ENCODE results near the gene SLX4.

SLX4 gene

DNA sequence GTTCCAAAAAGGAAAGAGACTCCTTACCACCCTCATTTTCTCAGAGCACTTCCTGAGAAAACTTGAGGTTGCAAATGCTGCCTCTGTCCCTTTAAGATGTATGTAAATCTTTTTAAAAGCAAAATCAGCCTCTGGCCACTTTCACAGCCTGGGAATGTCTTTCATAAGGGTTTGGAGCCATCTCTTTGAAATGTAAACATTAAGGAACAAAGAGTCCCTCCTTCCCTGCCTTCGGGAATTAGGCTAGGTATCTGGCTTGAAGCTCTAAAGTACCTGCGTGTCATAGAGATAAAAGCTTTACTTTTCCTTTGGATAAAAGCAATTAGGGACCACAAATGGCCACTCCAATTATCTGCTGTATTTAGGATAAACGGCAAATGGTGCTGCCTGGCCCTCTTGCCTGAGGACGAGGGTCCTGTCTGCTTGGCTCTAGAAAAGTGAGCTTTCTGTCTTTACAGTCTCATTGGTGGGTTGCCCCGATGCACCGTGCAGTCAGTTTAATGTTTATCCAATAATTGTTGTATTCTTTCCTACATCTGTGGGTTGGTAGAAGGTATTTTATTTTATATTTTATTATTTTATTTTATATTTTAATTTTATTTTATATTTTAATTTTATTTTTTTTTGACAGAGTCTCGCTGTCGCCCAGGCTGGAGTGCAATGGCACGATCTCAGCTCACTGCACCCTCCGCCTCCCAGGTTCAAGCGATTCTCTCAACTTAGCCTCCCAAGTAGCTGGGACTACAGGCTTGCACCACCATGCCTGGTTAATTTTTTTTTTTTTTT lies 58.1 kb downstream of the SLX4 start:
- no peak for DNase-seq (ENCODE audit: low read depth in 2 of 2)

DNA sequence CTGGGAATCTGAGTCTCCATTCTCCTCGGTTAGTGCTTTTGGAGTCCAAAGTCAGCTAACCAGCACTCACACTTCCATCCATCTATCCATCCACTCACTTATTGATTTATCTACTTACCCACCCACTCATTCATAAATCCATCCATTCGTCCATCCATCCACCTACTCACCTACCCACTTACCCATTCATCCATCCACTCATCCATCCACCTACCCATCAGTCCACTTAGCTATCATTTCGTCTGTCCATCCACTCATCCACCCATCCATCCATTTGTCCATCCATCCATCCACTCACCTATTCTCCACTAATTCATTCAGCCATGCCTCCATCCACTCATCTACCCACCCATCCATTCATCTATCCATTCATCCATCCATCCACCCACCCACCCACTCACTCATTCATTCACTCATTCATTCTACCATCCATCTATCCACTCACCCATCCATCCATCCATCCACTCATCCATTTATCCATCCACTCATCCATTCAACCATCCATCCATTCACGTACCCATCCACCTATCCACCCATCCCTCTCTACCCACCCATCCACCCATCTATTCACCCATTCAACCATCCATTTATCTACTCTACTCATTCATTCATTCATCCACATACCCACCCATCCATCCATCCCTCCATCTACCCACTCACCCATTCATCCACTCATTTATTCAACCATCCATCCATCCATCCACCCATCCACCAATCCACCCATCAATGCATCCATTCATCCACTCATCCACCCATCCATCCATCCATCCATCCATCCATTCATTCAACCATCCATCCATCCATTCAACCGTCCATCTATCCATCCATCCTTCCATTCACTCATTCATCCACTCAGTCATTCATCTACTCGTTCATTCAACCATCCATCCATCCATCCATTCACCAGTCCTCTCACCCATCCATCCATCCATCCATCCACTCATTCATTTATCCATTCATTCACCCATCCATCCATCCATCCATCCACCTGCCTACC lies 60.3 kb downstream of the SLX4 start:
- no peak for DNase-seq (ENCODE audit: low read depth in 2 of 2)

DNA sequence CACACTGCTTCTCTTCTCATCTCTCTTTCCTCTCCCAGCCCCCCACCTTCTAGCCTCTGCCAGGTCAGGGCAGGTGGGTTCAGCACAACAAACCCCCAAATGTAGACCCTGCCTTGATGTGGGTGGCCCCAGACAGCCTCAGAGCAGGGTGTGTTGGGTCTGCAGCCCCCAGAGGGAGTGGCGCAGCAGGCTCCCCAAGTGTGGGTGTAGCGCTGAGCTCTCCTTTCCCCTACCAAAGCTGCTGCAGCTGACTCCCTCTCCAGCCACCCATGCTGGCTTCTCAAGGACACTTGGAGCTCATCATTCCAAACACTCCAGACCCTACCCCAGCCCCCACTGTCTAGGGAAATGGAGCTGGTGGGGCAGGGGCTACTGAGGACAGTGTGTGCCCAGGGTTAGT lies 61.5 kb downstream of the SLX4 start:
- DNase-seq (ENCODE audit: low read depth in 2 of 2): no peak

DNA sequence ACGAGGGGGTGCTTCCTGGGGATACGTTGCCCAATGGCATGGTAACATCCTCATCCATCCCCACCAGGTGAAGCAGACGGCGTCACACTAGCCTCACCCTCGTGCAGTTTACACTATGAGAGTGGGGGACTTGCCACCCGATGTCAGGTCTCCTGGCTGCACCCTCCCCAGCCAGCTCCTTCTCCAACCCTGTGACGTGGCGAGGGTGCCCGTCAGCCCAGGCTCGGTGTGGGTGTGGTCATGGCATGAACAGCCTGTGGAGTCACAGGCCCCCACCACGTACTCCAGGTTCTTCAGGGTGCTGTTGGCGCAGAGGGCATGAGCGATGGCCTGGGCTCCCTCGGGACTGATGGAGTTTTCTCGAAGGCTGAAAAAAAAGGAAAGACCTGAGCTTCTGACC lies 62.5 kb downstream of the SLX4 start:
- DNase-seq (ENCODE audit: low read depth in 2 of 2): no peak

DNA sequence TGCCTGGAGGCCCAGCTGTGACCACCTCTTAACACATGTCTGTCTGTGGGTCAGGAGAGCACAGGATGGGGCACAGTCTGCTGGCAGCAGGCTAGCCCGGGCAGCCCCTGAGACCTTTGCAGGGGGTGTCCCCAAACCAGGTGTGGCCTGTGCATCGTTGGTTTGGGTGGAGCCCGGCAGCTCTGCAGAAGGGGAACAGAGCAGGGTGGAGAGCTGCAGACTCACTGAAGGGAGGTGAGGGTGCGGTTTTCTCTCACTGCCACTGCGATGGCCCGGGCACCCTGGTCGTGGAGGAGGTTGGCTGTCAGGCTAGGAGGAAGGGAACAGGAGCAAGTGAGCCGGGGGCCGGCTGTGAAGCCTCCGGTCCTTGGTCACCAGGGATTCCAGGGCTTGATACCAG lies 63.0 kb downstream of the SLX4 start:
- no peak for DNase-seq (ENCODE audit: low read depth in 2 of 2)

DNA sequence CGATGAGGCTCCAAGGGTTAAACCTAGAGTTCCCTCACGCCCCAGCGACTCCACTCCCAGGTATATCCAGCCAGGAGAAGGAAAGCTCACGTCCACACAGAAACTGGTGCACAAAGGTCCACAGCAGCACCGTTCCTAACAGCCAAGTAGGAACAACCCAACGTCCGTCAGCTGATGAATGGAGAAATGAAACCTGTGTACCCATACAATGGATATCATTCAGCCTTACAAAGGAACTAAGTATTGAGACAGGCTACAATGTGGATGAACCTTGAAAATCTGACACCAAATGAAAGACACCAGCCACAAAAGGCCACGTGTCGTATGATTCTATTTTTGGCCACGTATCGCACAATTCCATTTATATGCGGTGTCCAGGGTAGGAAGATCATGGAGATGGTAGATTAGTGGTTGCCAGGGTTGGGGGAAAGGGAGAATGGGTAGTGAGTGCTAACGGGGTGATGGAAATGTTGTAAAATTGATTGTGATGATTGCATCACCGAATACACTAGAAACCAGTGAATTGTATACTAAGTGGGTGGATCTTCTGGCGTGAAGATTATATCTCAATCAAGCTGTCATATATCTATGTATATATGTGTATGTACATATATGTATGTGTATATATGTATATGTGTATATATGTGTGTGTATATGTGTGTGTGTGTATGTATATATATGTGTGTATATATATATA lies 64.3 kb downstream of the SLX4 start:
- no peak for DNase-seq (ENCODE audit: low read depth in 2 of 2)

DNA sequence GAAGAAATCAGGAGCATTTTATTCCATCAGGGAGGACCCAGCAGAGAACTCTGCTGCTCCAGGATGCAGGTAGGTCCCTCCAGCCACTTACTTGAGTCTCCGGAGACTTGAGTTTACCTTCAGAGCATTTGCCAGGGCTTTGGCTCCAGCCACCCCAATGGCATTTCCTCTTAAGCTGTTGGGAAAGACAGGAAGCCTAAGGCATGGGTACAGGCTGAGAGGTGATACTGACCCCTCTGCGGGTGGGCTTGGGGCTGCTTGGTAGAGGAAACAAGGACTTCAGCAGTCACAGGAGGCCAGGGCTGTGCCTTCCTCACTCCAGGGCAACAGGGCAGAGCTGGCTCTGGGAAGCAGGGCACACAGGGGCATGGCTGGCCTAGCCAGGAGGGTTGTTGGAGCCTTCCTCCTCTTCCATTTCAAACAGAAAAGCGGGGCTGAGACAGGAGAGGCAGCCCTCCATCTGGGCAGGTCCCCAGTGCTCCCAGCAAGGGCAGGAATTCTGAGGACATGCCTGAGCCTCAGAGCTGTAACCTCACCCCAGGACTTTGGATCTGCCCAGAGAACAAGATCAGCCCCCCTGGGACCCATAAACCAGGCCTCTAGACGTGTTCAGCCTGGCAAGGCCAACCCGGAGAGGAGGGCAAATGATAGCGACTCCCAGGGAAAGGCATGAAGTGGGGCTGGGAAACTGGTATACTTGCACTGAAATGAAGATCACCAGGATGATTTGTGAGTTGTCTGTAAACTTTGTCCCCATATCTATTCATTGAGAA lies 68.6 kb downstream of the SLX4 start:
- DNase-seq (ENCODE audit: low read depth in 2 of 2): no peak

DNA sequence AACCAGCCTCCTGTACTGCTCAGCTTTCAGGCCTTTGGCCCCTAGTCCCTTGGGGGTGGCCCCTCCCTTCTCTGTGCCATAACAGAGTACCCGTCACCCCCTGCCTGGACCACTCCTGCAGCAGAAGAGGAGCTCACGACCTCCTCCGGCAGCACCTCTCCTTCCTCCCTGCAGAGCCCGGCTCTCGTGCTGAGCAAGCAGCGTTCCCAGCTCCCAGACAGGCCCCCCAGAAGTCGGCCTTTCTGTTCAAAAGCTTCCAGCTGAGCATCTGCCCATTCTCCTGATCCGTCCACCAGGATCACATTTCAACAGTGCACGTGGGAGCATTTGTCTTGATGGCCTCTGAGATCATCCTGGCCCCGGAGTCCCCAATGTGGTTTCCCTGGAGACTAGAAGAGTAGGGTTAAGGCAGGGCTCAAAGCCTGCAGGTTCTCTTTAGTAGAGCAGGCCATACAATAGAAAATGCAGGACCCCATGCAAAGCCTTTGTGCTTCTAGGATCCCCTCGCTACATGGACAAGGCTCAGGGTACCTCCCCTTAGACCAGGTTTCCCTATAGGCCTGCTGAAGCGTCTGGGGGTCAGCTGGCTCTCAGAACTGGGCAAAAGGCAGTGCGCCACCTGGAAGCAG lies 69.8 kb downstream of the SLX4 start:
- no peak for DNase-seq (ENCODE audit: low read depth in 2 of 2)

DNA sequence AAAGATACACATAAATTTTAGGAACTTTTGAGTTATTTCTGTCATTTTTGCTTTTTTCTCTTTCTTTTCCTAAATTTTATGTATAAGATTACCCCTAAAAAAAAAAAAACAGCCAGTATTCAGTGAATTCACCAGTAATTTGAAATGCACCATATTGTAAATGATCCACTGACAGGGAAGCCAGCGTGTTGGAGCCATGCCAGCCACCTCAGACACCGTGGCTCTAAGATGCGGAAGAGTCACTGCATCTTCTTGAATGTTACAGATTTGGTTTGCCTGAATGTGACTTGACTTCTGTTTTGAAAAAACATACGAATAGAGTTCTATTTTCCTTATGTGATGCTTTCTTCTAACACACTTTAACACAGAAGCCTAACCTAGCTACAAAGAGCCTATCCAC lies 73.2 kb downstream of the SLX4 start:
- no peak for DNase-seq (ENCODE audit: low read depth in 2 of 2)

DNA sequence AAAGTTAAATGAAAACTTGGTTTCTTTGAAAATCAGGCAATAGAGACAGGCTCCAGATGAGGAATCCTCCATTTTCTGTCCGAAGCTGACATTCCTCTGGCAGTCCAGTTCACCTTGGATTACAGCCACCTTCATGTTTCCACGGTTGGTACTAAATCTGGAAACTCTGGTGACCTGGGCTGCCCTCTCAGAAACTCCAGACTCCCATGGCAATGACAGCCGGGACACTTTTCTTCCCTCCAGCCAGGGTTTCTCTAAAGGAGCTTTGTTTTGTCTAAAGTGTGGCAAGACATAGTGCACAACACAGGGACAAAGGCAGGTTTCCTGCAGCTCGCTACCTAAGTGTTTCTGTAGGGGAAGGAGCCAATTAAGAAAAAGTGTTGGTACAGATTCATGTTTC lies 74.6 kb downstream of the SLX4 start:
- no peak for DNase-seq (ENCODE audit: low read depth in 2 of 2)

DNA sequence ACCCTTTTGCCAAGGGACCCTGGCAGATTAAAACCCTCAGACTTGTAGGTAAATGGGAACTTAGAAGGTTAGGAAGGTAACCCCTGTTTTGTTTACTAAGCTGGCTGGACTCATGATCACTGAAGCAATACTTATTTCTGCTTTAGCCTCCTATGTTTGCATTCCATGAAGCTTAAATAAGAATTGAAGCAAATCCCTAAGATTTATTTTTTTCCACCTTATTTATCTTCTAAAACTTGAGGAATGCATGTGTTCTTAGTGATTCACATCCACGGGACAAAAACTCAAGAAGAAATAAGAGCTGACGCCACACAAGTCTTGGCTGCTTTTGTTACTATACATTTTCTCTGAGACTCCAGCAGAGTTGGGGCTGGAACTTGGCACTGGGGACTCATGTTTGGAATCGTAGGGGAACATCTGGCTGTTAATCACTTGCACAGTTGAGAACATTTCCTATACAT lies 75.1 kb downstream of the SLX4 start:
- DNase-seq (ENCODE audit: low read depth in 2 of 2): no peak

DNA sequence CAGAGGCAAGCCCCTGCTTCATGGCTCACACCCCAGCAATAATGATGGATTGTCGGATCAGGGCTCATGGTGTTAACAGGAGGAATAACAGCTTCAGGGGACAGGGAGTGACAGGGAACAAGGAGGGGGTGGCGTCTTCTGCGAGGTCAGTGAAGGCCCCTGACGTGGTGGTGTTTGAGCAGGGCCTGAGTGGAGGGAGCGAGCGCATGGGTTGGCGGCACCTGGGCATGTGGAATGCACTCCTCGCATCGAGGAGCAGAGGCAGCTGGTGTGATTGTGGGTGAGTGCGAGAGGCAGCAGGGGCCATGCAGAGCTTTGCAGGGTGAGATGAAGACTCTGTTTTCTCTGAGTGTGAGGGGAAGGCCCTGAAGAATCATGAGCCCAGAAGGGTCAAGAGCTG lies 77.3 kb downstream of the SLX4 start:
- DNase-seq (ENCODE audit: low read depth in 2 of 2): no peak

DNA sequence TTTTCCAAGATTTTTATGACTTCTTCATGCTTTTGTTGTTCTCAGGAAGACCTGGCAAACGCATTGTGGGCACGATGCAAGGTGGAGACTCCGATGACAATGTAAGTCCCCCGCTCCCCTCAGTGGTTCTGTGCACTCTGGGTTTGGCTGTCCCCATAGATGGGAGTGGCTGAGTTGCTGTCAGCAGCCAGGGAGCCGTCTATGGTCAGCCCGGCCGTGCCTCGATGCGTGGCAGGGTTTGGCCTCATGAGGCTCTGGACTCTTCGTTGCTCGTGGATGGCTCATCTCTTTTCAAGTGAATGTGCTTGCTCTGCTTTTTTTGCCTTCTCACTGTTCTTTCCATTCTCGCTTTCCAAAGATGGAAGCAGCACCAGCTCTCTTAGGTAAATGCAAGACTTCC lies 78.7 kb downstream of the SLX4 start:
- no peak for DNase-seq (ENCODE audit: low read depth in 2 of 2)

Measured in stimulated activated CD4-positive, alpha-beta T cell treated with anti-CD3 and anti-CD28 coated beads, Interleukin-4, amount 100 ng/mL, for 48 hours (primary cell).